AG04449 (cell line): ENCODE data around the gene ZDHHC17.

Source experiments
- CTCF ChIA-PET: fragments of 350-600 bp; formaldehyde crosslinking; extraction: SDS; loops from one replicate; lab custom pipeline; 2021; ENCODE audit warnings: antibody characterized with exemption; lab: Yijun Ruan, JAX
- POLR2A ChIA-PET: fragments of 400-600, 350-600 bp; formaldehyde crosslinking; extraction: SDS; loops from one replicate; lab custom pipeline; 2020; ENCODE audit warnings: antibody characterized with exemption, inconsistent platforms; lab: Yijun Ruan, JAX
- DNase-seq: peaks from one replicate; pipeline ENCODE4 v3.0.0-alpha.2; 2010; ENCODE audit warnings: low read depth, low spot score
- H3K4me3 ChIP-seq: 2 replicates; pipeline ENCODE4 v1.5.1; 2011; ENCODE audit warnings: low read depth, mild to moderate bottlenecking, control low read depth, low read length
- TF ChIP-seq, protein P1 (sequence below): IDR thresholded peaks from one replicate; pipeline ENCODE4 v1.5.1; 2011; ENCODE audit warnings: mild to moderate bottlenecking, moderate library complexity, low read length, control low read depth, inconsistent platforms; ENCODE audit not compliant: insufficient read depth; ENCODE audit errors: missing control alignments

The ZDHHC17 gene

DNA sequence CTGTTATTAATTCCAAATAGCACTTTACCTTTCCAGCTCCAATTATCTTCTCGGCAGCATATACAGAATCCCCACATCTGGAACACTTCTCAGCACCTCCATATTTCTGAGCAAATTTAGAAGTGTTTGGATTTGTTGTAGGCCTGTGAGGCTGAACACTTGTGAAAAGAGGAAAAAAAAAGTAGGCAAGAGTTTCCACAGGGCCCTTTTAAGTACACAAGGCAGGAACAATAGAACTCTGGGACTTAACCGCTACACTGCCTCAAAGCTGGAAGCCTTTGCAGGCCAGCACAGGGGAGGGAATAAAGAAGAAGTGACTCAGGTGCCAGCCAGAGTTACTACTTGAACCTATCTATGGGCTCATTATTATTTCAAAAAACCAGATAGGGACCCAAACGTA lies 96.3 kb downstream of the ZDHHC17 start:
- no peak for DNase-seq
- TF ChIP-seq, protein P1, sequence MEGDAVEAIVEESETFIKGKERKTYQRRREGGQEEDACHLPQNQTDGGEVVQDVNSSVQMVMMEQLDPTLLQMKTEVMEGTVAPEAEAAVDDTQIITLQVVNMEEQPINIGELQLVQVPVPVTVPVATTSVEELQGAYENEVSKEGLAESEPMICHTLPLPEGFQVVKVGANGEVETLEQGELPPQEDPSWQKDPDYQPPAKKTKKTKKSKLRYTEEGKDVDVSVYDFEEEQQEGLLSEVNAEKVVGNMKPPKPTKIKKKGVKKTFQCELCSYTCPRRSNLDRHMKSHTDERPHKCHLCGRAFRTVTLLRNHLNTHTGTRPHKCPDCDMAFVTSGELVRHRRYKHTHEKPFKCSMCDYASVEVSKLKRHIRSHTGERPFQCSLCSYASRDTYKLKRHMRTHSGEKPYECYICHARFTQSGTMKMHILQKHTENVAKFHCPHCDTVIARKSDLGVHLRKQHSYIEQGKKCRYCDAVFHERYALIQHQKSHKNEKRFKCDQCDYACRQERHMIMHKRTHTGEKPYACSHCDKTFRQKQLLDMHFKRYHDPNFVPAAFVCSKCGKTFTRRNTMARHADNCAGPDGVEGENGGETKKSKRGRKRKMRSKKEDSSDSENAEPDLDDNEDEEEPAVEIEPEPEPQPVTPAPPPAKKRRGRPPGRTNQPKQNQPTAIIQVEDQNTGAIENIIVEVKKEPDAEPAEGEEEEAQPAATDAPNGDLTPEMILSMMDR = no peak
- POLR2A ChIA-PET = no interaction called here
- CTCF ChIA-PET = no interaction called here
- no peak overlapping the region for H3K4me3 ChIP-seq

DNA sequence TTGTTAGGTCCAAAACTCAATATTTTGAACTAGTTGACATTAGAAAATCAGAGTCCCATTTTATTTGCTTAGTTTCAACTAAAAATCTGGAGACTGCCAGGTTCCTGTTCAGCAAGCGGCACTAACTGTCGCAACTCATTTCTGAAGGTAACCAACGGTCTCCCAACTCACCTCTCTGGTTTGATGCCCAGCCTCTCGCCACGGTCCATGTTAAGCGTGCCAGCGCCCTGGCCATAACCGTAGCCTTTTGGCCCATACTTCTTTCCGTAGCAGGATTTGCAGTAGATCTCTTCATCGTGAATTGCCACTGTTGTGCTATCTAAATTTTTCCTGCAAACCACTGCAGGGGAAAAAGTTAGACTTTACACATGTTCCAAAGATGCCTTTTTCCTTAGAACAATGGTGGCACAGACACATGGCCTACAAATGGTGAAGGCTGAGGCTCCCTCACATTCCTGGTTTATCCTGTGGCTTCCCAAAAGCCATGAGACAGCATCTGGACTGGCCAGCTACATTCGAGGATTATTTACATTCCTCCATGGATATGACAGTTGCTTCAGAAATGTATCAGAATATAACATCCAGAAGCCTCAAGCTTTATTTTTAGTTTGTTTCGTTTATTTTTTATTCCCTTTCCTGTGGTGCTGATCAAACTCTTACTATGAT lies 99.2 kb downstream of the ZDHHC17 start:
- POLR2A ChIA-PET = interaction anchor here (0.9 to 2.2 kb wide), 2 partner anchors 16 to 20 kb away, joined by 3 to 24 read pairs; partner anchors contain the start of gene CSRP2
- CTCF ChIA-PET = interaction anchor here (1.1 to 1.9 kb wide), 3 partner anchors 43 to 241 kb away, joined by 4 to 13 read pairs (median 4); no protein-coding TSS in a partner anchor
- peak overlapping the region; percentile 9 for H3K4me3 ChIP-seq
- TF ChIP-seq, protein P1 = no peak
- DNase-seq = peak; percentile 85

DNA sequence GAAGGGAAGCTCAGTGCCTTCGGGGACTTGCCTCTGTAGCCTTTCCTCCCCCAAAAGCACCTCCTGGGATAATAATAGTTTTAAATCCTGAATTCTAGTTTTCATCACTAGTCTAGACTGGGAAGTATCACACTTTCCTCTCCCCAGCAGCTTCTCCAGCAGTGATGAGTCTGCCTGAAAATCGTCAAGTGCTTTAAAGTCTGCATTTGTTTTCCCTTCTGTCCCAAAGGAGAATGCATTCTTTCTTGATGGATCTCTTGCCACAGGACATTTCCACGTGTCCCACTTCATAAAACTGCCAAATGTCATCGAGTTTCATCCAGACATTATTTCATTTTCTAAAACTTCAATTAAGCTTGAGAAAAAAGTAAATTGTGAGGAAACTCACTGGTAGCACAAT lies 99.9 kb downstream of the ZDHHC17 start:
- DNase-seq = no peak
- H3K4me3 ChIP-seq = no peak overlapping the region
- ChIA-PET POLR2A (interaction anchor here (0.6 to 2.2 kb wide), 3 partner anchors 15 to 244 kb away, joined by 3 to 24 read pairs (median 4); partner anchors contain the start of gene CSRP2), CTCF (interaction anchor here (1.1 to 1.9 kb wide), 3 partner anchors 43 to 242 kb away, joined by 4 to 13 read pairs (median 4); no protein-coding TSS in a partner anchor)
- TF ChIP-seq, protein P1 = no peak

DNA sequence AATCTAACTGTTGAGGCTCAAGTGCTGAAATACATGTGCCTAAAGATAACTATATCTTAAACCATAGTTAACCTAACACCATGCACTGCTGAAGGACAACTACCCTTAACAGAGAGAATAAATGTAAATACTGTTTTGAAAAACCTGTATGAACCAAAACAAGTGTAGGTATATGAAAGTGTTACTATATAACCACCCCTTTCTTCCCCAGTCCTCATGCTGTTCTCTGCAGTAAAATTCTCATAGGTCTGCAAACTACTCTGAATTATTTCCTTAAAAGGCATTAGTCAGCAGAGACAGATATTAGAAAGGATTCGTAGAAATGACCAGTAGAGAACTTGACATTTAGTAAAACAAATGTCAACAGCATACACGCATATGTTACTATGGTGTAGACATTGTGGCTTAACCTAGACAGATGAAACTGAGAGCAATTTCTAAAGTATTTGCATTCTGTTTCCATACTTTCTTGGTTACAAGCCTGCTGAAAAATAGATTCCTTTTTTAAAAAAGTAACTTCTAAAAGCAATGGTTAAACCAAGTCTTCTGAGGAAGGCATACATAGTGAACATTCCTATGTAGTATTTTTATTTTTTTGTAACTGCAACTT lies 101.0 kb downstream of the ZDHHC17 start:
- TF ChIP-seq, protein P1 = no peak
- no peak overlapping the region for H3K4me3 ChIP-seq
- no peak for DNase-seq
- POLR2A ChIA-PET = interaction anchor here (2.2 kb wide), 1 partner anchor 14 kb away, joined by 24 read pairs; the partner anchor contains the start of gene CSRP2
- CTCF ChIA-PET = interaction anchor here (1.5 to 1.9 kb wide), 2 partner anchors 30 to 146 kb away, joined by 3 to 13 read pairs; no protein-coding TSS in a partner anchor

DNA sequence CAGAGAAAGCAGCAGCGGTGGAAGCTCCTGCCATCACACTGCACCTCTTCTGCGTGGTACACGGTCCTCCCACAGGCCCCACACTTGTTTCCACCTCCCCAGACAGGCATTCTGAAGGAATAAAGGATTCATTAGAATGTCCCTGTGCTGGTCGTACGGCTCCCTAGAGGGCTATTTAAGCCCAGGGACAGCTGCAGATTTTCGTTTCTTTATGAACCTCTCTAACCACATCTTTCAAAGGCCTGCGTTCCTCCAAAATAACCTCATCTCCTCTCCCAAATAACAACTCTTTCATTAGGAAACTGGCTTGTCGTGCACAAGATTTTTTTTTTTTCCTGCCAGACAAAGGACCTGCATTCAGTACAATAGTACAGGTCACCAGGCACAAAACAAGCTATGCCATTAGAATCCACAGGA lies 102.2 kb downstream of the ZDHHC17 start:
- POLR2A ChIA-PET = interaction anchor here (1.4 to 1.7 kb wide), 2 partner anchors 13 to 145 kb away, joined by 4 to 17 read pairs; partner anchors contain the start of gene CSRP2
- H3K4me3 ChIP-seq = 0 out of 2 replicates have a peak overlapping the region, but pooled peaks have one; percentile 4
- TF ChIP-seq, protein P1 = no peak
- CTCF ChIA-PET = interaction anchor here (0.9 to 2.5 kb wide), 9 partner anchors 9 to 148 kb away, joined by 3 to 24 read pairs (median 4); no protein-coding TSS in a partner anchor
- no peak for DNase-seq

DNA sequence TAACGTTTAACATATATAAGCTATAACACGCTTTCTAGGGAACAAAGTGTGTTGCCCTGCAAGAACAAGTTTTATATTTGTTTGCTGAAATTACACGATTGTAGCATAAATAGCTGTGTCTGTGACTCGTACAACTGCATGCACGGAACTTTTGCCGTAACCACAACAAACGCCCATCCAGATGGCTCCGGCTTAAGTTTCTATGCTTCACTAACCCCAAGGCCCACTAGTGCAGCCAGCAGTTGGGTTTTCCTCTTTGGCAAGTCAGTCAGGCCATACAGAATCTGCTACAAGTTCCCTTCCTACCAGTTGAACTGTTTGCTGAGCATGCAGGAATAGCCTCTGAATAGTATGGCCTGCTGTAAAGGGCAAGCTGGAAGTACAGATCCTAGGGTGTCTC lies 102.8 kb downstream of the ZDHHC17 start:
- DNase-seq = no peak
- TF ChIP-seq, protein P1 = no peak
- POLR2A ChIA-PET = interaction anchor here (1.4 to 1.7 kb wide), 2 partner anchors 12 to 144 kb away, joined by 4 to 17 read pairs; partner anchors contain the start of gene CSRP2
- no peak overlapping the region for H3K4me3 ChIP-seq
- CTCF ChIA-PET = interaction anchor here (1.0 to 2.5 kb wide), 8 partner anchors 9 to 147 kb away, joined by 3 to 24 read pairs (median 4); no protein-coding TSS in a partner anchor
